ENCODE measurements around the gene MPRIP.
"Not testable (repeated sequence)": the region's sequence is repeated elsewhere in the genome, so short reads cannot be mapped to it uniquely, and the experiment has no call there.

MPRIP gene

GRCh38 chr17:17175340-17175739, 133.1 kb downstream of the MPRIP start:
- DNase-seq (no peak), ATAC-seq (replicated peaks) (no peak)
- no peaks in the 10 kb centered on the region for H3K9me3 Mint-ChIP-seq
- peak overlapping the region in 1 of 2 donors; percentile 92 for H3K27ac Mint-ChIP-seq
- H3K36me3 Mint-ChIP-seq (ENCODE audit: insufficient read depth) = peaks cover 68% of the 10 kb centered on the region
- H3K4me3 Mint-ChIP-seq = peak overlapping the region in 1 of 2 donors; percentile 21
- peaks cover 19 to 52% of the 10 kb centered on the region in 2 donors for H3K4me1 Mint-ChIP-seq (ENCODE audit: low read depth in 2 of 2)
- no peaks in the 10 kb centered on the region for H3K27me3 Mint-ChIP-seq

GRCh38 chr17:17175917-17176316, 133.7 kb downstream of the MPRIP start:
- peaks cover 23 to 55% of the 10 kb centered on the region in 2 donors for H3K4me1 Mint-ChIP-seq (ENCODE audit: low read depth in 2 of 2)
- peak overlapping the region in 1 of 2 donors; percentile 62 for H3K4me3 Mint-ChIP-seq
- peaks cover 70% of the 10 kb centered on the region for H3K36me3 Mint-ChIP-seq (ENCODE audit: insufficient read depth)
- no peak for DNase-seq
- H3K9me3 Mint-ChIP-seq = no peaks in the 10 kb centered on the region
- H3K27me3 Mint-ChIP-seq = no peaks in the 10 kb centered on the region
- peak; percentile 41 for ATAC-seq (replicated peaks)
- H3K27ac Mint-ChIP-seq = peak overlapping the region in 1 of 2 donors; percentile 92

- ATAC-seq (replicated peaks) (peak; percentile 23), DNase-seq (no peak)
- no peaks in the 10 kb centered on the region for H3K27me3 Mint-ChIP-seq
- H3K27ac Mint-ChIP-seq = peak overlapping the region in 1 of 2 donors; percentile 92
- no peaks in the 10 kb centered on the region for H3K9me3 Mint-ChIP-seq
- H3K36me3 Mint-ChIP-seq (ENCODE audit: insufficient read depth) = peaks cover 67% of the 10 kb centered on the region
- H3K4me3 Mint-ChIP-seq = peak overlapping the region in 1 of 2 donors; percentile 62
- peaks cover 23 to 51% of the 10 kb centered on the region in 2 donors for H3K4me1 Mint-ChIP-seq (ENCODE audit: low read depth in 2 of 2)
Measured at GRCh38 chr17:17176341-17176740, 134.1 kb downstream of the MPRIP start.

- peaks cover 30 to 51% of the 10 kb centered on the region in 2 donors for H3K4me1 Mint-ChIP-seq (ENCODE audit: low read depth in 2 of 2)
- peak overlapping the region; percentile 55 to 73 for H3K27ac Mint-ChIP-seq
- DNase-seq (no peak), ATAC-seq (replicated peaks) (no peak)
- H3K27me3 Mint-ChIP-seq = no peaks in the 10 kb centered on the region
- H3K4me3 Mint-ChIP-seq = peak overlapping the region in 1 of 2 donors; percentile 15
- peaks cover 63% of the 10 kb centered on the region for H3K36me3 Mint-ChIP-seq (ENCODE audit: insufficient read depth)
- H3K9me3 Mint-ChIP-seq = no peaks in the 10 kb centered on the region
Measured at GRCh38 chr17:17177176-17177575, 134.9 kb downstream of the MPRIP start.

- Mint-ChIP-seq H3K27ac (peak overlapping the region; percentile 84 to 94), H3K4me1 (ENCODE audit: low read depth in 2 of 2) (peaks cover 27 to 50% of the 10 kb centered on the region in 2 donors), H3K27me3 (no peaks in the 10 kb centered on the region), H3K9me3 (no peaks in the 10 kb centered on the region), H3K36me3 (ENCODE audit: insufficient read depth) (peaks cover 59% of the 10 kb centered on the region), H3K4me3 (peak overlapping the region; percentile 56 to 72)
- DNase-seq (no peak), ATAC-seq (replicated peaks) (peak; percentile 75)
Measured at GRCh38 chr17:17179371-17179827, 137.1 kb downstream of the MPRIP start.

GRCh38 chr17:17180141-17180603, 137.9 kb downstream of the MPRIP start:
- Mint-ChIP-seq H3K4me3 (peak overlapping the region; percentile 56 to 72), H3K27ac (peak overlapping the region; percentile 84 to 94), H3K36me3 (ENCODE audit: insufficient read depth) (peaks cover 60% of the 10 kb centered on the region), H3K9me3 (no peaks in the 10 kb centered on the region), H3K27me3 (no peaks in the 10 kb centered on the region), H3K4me1 (ENCODE audit: low read depth in 2 of 2) (peaks cover 29 to 56% of the 10 kb centered on the region in 2 donors)
- DNase-seq = no peak
- ATAC-seq (replicated peaks) = no peak

GRCh38 chr17:17180741-17181525, 138.7 kb downstream of the MPRIP start:
- H3K4me3 Mint-ChIP-seq = peak overlapping the region in 1 of 2 donors; percentile 76

GRCh38 chr17:17181666-17182597, 139.7 kb downstream of the MPRIP start:
- ATAC-seq (replicated peaks) (peak; percentile 23), DNase-seq (no peak)
- H3K4me3 Mint-ChIP-seq = peak overlapping the region; percentile 55 to 76
- no peaks in the 10 kb centered on the region for H3K9me3 Mint-ChIP-seq
- peaks cover 36 to 58% of the 10 kb centered on the region in 2 donors for H3K4me1 Mint-ChIP-seq (ENCODE audit: low read depth in 2 of 2)
- peak overlapping the region; percentile 53 to 94 for H3K27ac Mint-ChIP-seq
- H3K36me3 Mint-ChIP-seq (ENCODE audit: insufficient read depth) = peaks cover 46% of the 10 kb centered on the region
- H3K27me3 Mint-ChIP-seq = no peaks in the 10 kb centered on the region

More at GRCh38 chr17:17180741-17181525, 138.7 kb downstream of the MPRIP start:
- ATAC-seq (replicated peaks) (no peak), DNase-seq (no peak)
- no peaks in the 10 kb centered on the region for H3K27me3 Mint-ChIP-seq
- peaks cover 56% of the 10 kb centered on the region for H3K36me3 Mint-ChIP-seq (ENCODE audit: insufficient read depth)
- peaks cover 36 to 61% of the 10 kb centered on the region in 2 donors for H3K4me1 Mint-ChIP-seq (ENCODE audit: low read depth in 2 of 2)
- no peaks in the 10 kb centered on the region for H3K9me3 Mint-ChIP-seq
- H3K27ac Mint-ChIP-seq = peak overlapping the region; percentile 19 to 94

GRCh38 chr17:17182598-17183136, 140.4 kb downstream of the MPRIP start:
- Mint-ChIP-seq H3K27ac (peak overlapping the region; percentile 53 to 94), H3K27me3 (no peaks in the 10 kb centered on the region), H3K4me1 (ENCODE audit: low read depth in 2 of 2) (peaks cover 36 to 54% of the 10 kb centered on the region in 2 donors), H3K9me3 (no peaks in the 10 kb centered on the region), H3K4me3 (peak overlapping the region; percentile 55 to 76), H3K36me3 (ENCODE audit: insufficient read depth) (peaks cover 39% of the 10 kb centered on the region)
- no peak for ATAC-seq (replicated peaks)
- DNase-seq = no peak

- no peaks in the 10 kb centered on the region for H3K9me3 Mint-ChIP-seq
- no peaks in the 10 kb centered on the region for H3K27me3 Mint-ChIP-seq
- DNase-seq (no peak), ATAC-seq (replicated peaks) (no peak)
- peak overlapping the region in 1 of 2 donors; percentile 37 for H3K4me3 Mint-ChIP-seq
- H3K4me1 Mint-ChIP-seq (ENCODE audit: low read depth in 2 of 2) = peaks cover 32 to 53% of the 10 kb centered on the region in 2 donors
- H3K36me3 Mint-ChIP-seq (ENCODE audit: insufficient read depth) = peaks cover 42% of the 10 kb centered on the region
- peak overlapping the region; percentile 83 to 94 for H3K27ac Mint-ChIP-seq
Measured at GRCh38 chr17:17183744-17184143, 141.5 kb downstream of the MPRIP start.

GRCh38 chr17:17184985-17185757, 142.9 kb downstream of the MPRIP start:
- H3K4me3 Mint-ChIP-seq = peak overlapping the region; percentile 40 to 58
- H3K27ac Mint-ChIP-seq = peak overlapping the region in 1 of 2 donors; percentile 94
- peaks cover 26 to 47% of the 10 kb centered on the region in 2 donors for H3K4me1 Mint-ChIP-seq (ENCODE audit: low read depth in 2 of 2)
- H3K36me3 Mint-ChIP-seq (ENCODE audit: insufficient read depth) = peaks cover 37% of the 10 kb centered on the region
- H3K9me3 Mint-ChIP-seq, H3K27me3 Mint-ChIP-seq, DNase-seq: not testable (repeated sequence)
- peak; percentile 67 for ATAC-seq (replicated peaks)

- peaks cover 22 to 41% of the 10 kb centered on the region in 2 donors for H3K4me1 Mint-ChIP-seq (ENCODE audit: low read depth in 2 of 2)
- H3K27ac Mint-ChIP-seq = peak overlapping the region in 1 of 2 donors; percentile 94
- DNase-seq (no peak), ATAC-seq (replicated peaks) (no peak)
- H3K27me3 Mint-ChIP-seq = no peaks in the 10 kb centered on the region
- no peaks in the 10 kb centered on the region for H3K9me3 Mint-ChIP-seq
- peak overlapping the region in 1 of 2 donors; percentile 15 for H3K4me3 Mint-ChIP-seq
- peaks cover 31% of the 10 kb centered on the region for H3K36me3 Mint-ChIP-seq (ENCODE audit: insufficient read depth)
Measured at GRCh38 chr17:17186051-17186450, 143.8 kb downstream of the MPRIP start.

Data from effector memory CD8-positive, alpha-beta T cell (primary cell).